H9 (cell line): Measurements from ENCODE around the gene SLC30A7. TPM values are rescaled to one million over a fixed set of nuclear protein-coding genes. Genes with fewer than 3 reads are reported as not detected.

Source experiments
- DNase-seq: peaks from one replicate; pipeline ENCODE4 v3.0.0-alpha.2; 2017
- H2AFZ ChIP-seq: one replicate; pipeline ENCODE4 v1.6.1; 2013; ENCODE audit warnings: mild to moderate bottlenecking, low read length, control low read depth, moderate library complexity
- H2AK5ac ChIP-seq: 2 replicates; pipeline ENCODE4 v1.6.1; 2013; ENCODE audit warnings: low read length, control low read depth, mixed read lengths; ENCODE audit not compliant: insufficient read length
- H2BK120ac ChIP-seq: one replicate; pipeline ENCODE4 v1.6.1; 2013; ENCODE audit warnings: low read depth, mild to moderate bottlenecking, low read length, control low read depth, inconsistent platforms; ENCODE audit not compliant: poor library complexity, severe bottlenecking
- H2BK12ac ChIP-seq: 2 replicates; pipeline ENCODE4 v1.6.1; 2013; ENCODE audit warnings: low read length, control low read depth, mixed read lengths, low read depth; ENCODE audit not compliant: insufficient read length
- H2BK15ac ChIP-seq: 2 replicates; pipeline ENCODE4 v1.6.1; 2013; ENCODE audit warnings: low read depth, low read length, control low read depth
- H2BK20ac ChIP-seq: one replicate; pipeline ENCODE4 v1.6.1; 2013; ENCODE audit warnings: low read depth, mild to moderate bottlenecking, low read length, control low read depth, inconsistent platforms; ENCODE audit not compliant: poor library complexity, severe bottlenecking
- H2BK5ac ChIP-seq: 2 replicates; pipeline ENCODE4 v1.6.1; 2013; ENCODE audit warnings: low read length, control low read depth, mixed read lengths; ENCODE audit not compliant: insufficient read length
- H3K14ac ChIP-seq: 2 replicates; pipeline ENCODE4 v1.6.1; 2013; ENCODE audit warnings: low read length, control low read depth; ENCODE audit not compliant: insufficient read depth
- H3K18ac ChIP-seq: 2 replicates; pipeline ENCODE4 v1.6.1; 2013; ENCODE audit warnings: low read depth, mild to moderate bottlenecking, mixed read lengths, low read length, control low read depth; ENCODE audit not compliant: insufficient read length
- H3K23ac ChIP-seq: 2 replicates; pipeline ENCODE4 v1.6.1; 2013; ENCODE audit warnings: low read length, control low read depth, mixed read lengths, low read depth; ENCODE audit not compliant: insufficient read length
- H3K23me2 ChIP-seq: 2 replicates; pipeline ENCODE4 v1.6.1; 2013; ENCODE audit warnings: low read depth, mild to moderate bottlenecking, mixed read lengths, low read length, control low read depth; ENCODE audit not compliant: insufficient read length, poor library complexity, severe bottlenecking
- H3K27ac ChIP-seq: 2 replicates; pipeline ENCODE4 v1.5.1; 2013; ENCODE audit warnings: low read length, control low read depth, mixed read lengths, low read depth; ENCODE audit not compliant: insufficient read length
- H3K27me3 ChIP-seq: 2 replicates; pipeline ENCODE4 v1.6.1; 2013; ENCODE audit warnings: low read length, control low read depth, inconsistent platforms; ENCODE audit not compliant: insufficient read depth
- H3K4ac ChIP-seq: 2 replicates; pipeline ENCODE4 v1.6.1; 2013; ENCODE audit warnings: low read depth, mild to moderate bottlenecking, control low read depth, inconsistent platforms, low read length, moderate library complexity
- H3K4me1 ChIP-seq: 2 replicates; pipeline ENCODE4 v1.6.1; 2013; ENCODE audit warnings: low read length, control low read depth, inconsistent platforms; ENCODE audit not compliant: insufficient read depth
- H3K4me2 ChIP-seq: 2 replicates; pipeline ENCODE4 v1.6.1; 2013; ENCODE audit warnings: low read length, control low read depth, mixed read lengths; ENCODE audit not compliant: insufficient read length, insufficient read depth
- H3K56ac ChIP-seq: 2 replicates; pipeline ENCODE4 v1.6.1; 2013; ENCODE audit warnings: low read depth, mild to moderate bottlenecking, mixed read lengths, low read length, control low read depth; ENCODE audit not compliant: insufficient read length
- H3K79me1 ChIP-seq: 2 replicates; pipeline ENCODE4 v1.6.1; 2013; ENCODE audit warnings: low read depth, mild to moderate bottlenecking, moderate library complexity, low read length, control low read depth, inconsistent platforms; ENCODE audit not compliant: insufficient read depth, poor library complexity, severe bottlenecking
- H3K79me2 ChIP-seq: 2 replicates; pipeline ENCODE4 v1.6.1; 2013; ENCODE audit warnings: low read length, control low read depth, inconsistent platforms; ENCODE audit not compliant: insufficient read depth
- H3K9ac ChIP-seq: 2 replicates; pipeline ENCODE4 v1.6.1; 2013; ENCODE audit warnings: low read length, control low read depth, mixed read lengths; ENCODE audit not compliant: insufficient read length; ENCODE audit errors: extremely low read depth
- H3K9me3 ChIP-seq: one replicate; pipeline ENCODE4 v1.6.1; 2013; ENCODE audit warnings: low read depth, low read length, inconsistent platforms; ENCODE audit not compliant: control insufficient read depth
- H3T11ph ChIP-seq: one replicate; pipeline ENCODE4 v1.6.1; 2013; ENCODE audit warnings: mild to moderate bottlenecking, low read length, control low read depth, inconsistent platforms
- H4K20me1 ChIP-seq: one replicate; pipeline ENCODE4 v1.6.1; 2013; ENCODE audit not compliant: control insufficient read depth, insufficient read length, insufficient read depth
- H4K5ac ChIP-seq: 2 replicates; pipeline ENCODE4 v1.6.1; 2013; ENCODE audit warnings: low read depth, mild to moderate bottlenecking, mixed read lengths, low read length, control low read depth; ENCODE audit not compliant: insufficient read length
- H4K8ac ChIP-seq: replicated peaks from 2 replicates; pipeline ENCODE4 v1.6.1; 2013; ENCODE audit warnings: low read length, control low read depth, mixed read lengths, low read depth; ENCODE audit not compliant: insufficient read length
- H4K91ac ChIP-seq: 2 replicates; pipeline ENCODE4 v1.6.1; 2013; ENCODE audit warnings: low read depth, mild to moderate bottlenecking, moderate library complexity, mixed read lengths, low read length, control low read depth; ENCODE audit not compliant: insufficient read length
- H3K27ac Mint-ChIP-seq, 3 experiments: 2 replicates in 2 of 3; 3 replicates in 1 of 3; pipeline ENCODE4 v1.8.0; 2020 to 2021; ENCODE audit warnings: mixed read lengths in 3 of 3, mild to moderate bottlenecking in 1 of 3, moderate library complexity in 1 of 3
- H3K27me3 Mint-ChIP-seq: 2 replicates; pipeline ENCODE4 v1.8.0; 2021; ENCODE audit warnings: low read depth, mild to moderate bottlenecking, moderate library complexity, mixed read lengths
- H3K36me3 Mint-ChIP-seq, 3 experiments: 2 replicates in 2 of 3; 3 replicates in 1 of 3; pipeline ENCODE4 v1.8.0; 2020 to 2021; ENCODE audit warnings: low read depth in 3 of 3, mixed read lengths in 3 of 3; ENCODE audit not compliant: insufficient read depth in 1 of 3
- H3K4me1 Mint-ChIP-seq, 2 experiments: 2 replicates each; pipeline ENCODE4 v1.8.0; 2020; ENCODE audit warnings: mixed read lengths in 2 of 2
- H3K4me3 Mint-ChIP-seq, 2 experiments: 2 replicates in 1 of 2; 3 replicates in 1 of 2; pipeline ENCODE4 v1.8.0; 2020 to 2021; ENCODE audit warnings: mild to moderate bottlenecking in 2 of 2, mixed read lengths in 2 of 2, moderate library complexity in 1 of 2
- H3K9me3 Mint-ChIP-seq, 2 experiments: 2 replicates in 1 of 2; 3 replicates in 1 of 2; pipeline ENCODE4 v1.8.0; 2020; ENCODE audit warnings: mild to moderate bottlenecking in 2 of 2, mixed read lengths in 2 of 2, moderate library complexity in 1 of 2
- WGBS: extraction: QIAGEN DNeasy Blood & Tissue Kit; methylation state at CpG from one replicate; pipeline ENCODE4 v1.1.7; 2013; ENCODE audit warnings: missing lambda C conversion rate, low lambda C conversion rate, mixed read lengths; ENCODE audit not compliant: insufficient read length; ENCODE audit errors: extremely low coverage; 5-methylcytosine and 5-hydroxymethylcytosine counted together
- total RNA-seq: library from RNA; stranded (reverse); gene quantifications from 2 replicates; pipeline ENCODE4 v1.2.1, GENCODE V29; 2021
- TF ChIP-seq, protein P1 (sequence below): fragments of 200-600 bp; sonication (generic); conservative IDR thresholded peaks from 3 replicates; pipeline ENCODE4 v1.8.0; 2021; ENCODE audit warnings: antibody characterized with exemption, mild to moderate bottlenecking

The SLC30A7 gene
- total RNA-seq, 1 experiment from 2014 or later = 25.6 TPM

DNA sequence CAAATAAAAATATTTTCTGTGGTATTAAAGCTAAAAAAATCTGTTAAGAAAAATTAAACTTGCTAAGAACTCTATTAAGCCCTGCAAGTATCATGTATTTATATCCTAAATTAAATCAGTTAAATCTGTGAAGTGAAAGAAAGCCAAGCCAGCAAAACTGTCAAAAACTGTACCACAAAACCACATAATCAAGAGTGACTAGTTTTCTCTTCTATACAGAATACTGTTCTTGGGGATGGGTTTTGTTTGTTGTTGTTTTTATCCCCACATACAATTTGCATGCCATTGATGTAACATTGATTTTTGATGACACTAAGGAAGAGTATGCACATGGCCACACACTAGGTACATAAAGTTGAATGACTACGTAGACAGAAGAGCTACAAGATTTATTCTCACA, 109.3 kb downstream of the SLC30A7 start:
- Histone ChIP-seq H3K79me2 (no peaks in the 10 kb centered on the region; the same call in 1 of the 2 replicates), H2AK5ac (no peak overlapping the region), H3K4me2 (no peak overlapping the region), H2BK20ac (no peak overlapping the region), H3K56ac (no peak overlapping the region), H2AFZ (no peak overlapping the region), H3K27me3 (no peaks in the 10 kb centered on the region), H4K20me1 (no peaks in the 10 kb centered on the region), H3K23ac (no peak overlapping the region), H4K91ac (no peak overlapping the region), H2BK12ac (no peak overlapping the region), H3K23me2 (no peaks in the 10 kb centered on the region), H3K9me3 (no peaks in the 10 kb centered on the region), H4K5ac (no peak overlapping the region), H2BK15ac (no peak overlapping the region), H2BK120ac (no peak overlapping the region), H3K27ac (no peak overlapping the region), H3K4ac (no peak overlapping the region), H2BK5ac (no peak overlapping the region), H3T11ph (no peak overlapping the region), H3K4me1 (no peaks in the 10 kb centered on the region), H3K79me1 (no peaks in the 10 kb centered on the region), H4K8ac (no peak overlapping the region), H3K18ac (no peak overlapping the region), H3K14ac (no peak overlapping the region), H3K9ac (no peak overlapping the region)
- H3K36me3 Mint-ChIP-seq = peaks cover 3 to 16% (median 15%) of the 10 kb centered on the region in 3 experiments; a peak in 4 of 7 replicates
- H3K27me3 Mint-ChIP-seq = no peaks in the 10 kb centered on the region
- H3K4me1 Mint-ChIP-seq = peaks cover 8 to 13% of the 10 kb centered on the region in 2 experiments; a peak in 3 of 4 replicates
- no peak overlapping the region for H3K4me3 Mint-ChIP-seq
- H3K9me3 Mint-ChIP-seq = no peaks in the 10 kb centered on the region
- no peak for DNase-seq
- no CpG with 5 or more reads among the region's 1 CpG for WGBS
- TF ChIP-seq, protein P1, sequence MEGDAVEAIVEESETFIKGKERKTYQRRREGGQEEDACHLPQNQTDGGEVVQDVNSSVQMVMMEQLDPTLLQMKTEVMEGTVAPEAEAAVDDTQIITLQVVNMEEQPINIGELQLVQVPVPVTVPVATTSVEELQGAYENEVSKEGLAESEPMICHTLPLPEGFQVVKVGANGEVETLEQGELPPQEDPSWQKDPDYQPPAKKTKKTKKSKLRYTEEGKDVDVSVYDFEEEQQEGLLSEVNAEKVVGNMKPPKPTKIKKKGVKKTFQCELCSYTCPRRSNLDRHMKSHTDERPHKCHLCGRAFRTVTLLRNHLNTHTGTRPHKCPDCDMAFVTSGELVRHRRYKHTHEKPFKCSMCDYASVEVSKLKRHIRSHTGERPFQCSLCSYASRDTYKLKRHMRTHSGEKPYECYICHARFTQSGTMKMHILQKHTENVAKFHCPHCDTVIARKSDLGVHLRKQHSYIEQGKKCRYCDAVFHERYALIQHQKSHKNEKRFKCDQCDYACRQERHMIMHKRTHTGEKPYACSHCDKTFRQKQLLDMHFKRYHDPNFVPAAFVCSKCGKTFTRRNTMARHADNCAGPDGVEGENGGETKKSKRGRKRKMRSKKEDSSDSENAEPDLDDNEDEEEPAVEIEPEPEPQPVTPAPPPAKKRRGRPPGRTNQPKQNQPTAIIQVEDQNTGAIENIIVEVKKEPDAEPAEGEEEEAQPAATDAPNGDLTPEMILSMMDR = no peak
- no peak overlapping the region for H3K27ac Mint-ChIP-seq
